ENCODE measurements around the gene MARCHF11.

The MARCHF11 gene

DNA sequence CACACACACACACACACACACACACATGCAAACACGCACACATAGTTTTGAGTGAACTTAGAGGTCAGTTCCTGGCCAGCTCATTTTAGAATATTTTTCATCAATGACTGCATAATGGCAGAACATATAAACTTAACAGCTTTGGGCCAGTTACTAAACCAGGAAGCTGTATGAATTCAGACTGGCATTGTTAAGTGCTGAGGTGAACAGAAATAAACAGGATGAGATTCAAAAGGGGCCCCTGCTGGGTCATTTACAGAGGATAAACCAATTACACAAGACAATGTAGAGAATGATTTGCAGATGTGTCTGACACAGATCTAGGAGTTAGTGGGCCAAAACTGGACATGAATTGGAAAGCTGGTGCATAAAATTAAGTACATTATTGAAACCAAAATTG lies 44.6 kb downstream of the MARCHF11 start:
- in situ Hi-C loops (cut with MboI; ENCODE audit: low sequenced_read_pairs), result no loop called here

DNA sequence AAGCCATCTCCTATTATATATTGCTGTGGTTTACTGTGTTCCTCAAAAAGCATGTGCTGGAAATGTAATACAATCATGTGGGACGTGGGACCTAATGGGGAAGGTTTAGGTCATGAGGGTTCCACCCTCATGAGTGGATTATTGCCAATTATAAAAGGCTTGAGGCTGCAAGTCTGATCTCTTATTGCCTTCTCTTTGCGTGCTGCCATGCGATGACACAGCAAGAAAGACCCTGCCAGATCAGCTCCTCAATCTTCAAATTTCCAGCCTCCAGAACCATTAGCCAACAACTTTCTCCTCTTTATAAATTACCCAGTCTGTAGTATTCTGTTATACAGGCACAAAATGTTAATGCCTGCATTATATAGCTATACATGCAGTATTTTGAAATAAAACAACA lies 45.4 kb downstream of the MARCHF11 start:
- in situ Hi-C loops (cut with MboI; ENCODE audit: low sequenced_read_pairs), result no loop called here

DNA sequence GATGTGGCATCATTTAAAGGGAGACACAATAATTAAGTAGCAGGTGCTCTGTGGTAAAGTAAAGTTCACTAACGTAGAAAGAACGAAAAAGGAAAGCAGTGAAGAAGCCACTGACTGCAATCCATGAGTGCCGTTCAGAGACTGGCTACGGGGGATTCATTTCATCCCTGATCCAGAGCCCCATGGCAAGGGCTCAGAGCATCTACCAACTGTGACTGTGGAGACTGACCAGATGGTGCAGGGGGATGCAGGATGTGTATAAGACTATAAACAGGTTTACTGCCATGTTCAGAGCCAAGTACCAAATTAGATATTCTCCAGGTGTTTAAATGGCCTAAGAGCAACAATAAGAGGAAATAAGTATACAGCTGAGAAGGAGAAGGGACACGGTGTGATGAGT lies 47.7 kb downstream of the MARCHF11 start:
- in situ Hi-C loops (cut with MboI; ENCODE audit: low sequenced_read_pairs), result no loop called here

DNA sequence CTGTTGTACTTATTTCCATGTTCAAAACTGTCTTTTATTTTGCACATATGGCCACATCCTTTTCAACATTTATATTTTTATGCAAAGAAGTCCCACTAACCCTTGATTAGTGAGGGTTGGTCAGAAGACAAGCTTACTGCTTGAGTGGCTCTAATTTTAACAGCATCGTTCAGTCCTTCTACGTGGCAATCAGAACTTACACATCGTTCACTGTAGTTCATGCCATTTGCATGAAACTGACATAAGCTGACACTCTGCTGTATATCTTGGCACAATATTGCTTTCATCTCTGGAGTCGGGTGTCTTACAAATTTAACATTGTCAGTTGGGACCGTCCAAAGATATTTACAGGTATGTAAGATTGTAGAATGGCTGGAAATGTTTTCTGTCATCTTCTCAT lies 50.6 kb downstream of the MARCHF11 start:
- in situ Hi-C loops (cut with MboI; ENCODE audit: low sequenced_read_pairs), result no loop called here

DNA sequence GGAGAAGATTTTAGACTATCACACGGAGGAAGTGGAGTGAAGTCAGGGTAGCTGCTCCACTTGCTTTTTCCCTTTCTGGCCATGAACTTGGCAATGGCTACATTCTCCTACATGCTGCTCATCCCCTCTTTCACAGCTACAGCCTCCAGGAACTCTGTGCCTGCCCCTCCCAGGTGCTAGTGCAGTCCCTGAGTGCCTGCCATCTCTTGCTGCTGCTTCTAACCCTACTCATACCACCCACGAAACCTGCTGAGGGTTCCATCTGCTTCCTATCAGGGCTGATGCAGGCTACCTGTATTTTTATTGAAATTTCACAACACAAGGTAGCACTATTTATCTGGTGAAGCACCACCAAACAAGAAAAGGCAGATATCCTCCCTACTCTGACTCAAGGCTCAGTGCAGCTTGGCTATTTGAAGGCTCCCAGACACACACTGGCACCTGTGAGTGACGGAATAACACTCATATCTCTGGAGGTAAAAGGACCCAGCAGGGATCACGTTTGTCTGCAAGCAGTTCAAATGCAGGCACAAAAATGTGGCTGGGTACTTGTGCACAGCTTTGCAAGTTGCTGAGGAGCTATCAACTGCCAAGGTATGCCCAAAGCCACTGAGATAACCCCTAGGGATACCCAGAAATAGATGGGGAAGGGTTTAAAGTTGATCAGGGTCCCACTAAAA lies 51.6 kb downstream of the MARCHF11 start:
- in situ Hi-C loops (cut with MboI; ENCODE audit: low sequenced_read_pairs), result no loop called here

DNA sequence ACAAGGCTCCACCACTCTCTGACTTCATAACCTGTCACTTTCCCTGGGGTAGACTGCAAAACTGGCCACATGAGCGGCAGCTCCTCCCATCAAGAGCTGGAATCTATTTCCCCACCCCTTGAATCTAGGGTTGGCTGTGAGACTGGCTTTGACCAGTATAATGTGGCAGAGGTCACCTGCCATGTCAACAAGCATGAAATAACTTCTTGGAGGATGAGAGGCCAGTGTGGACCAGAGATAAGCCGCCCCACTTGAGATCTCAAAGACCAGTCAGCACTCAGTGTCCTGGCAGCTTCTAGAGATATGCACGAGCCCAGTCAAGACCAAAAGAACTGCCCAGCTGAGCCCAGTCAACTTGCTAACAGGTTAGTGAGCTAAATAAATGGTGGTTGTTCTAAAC lies 59.0 kb downstream of the MARCHF11 start:
- in situ Hi-C loops (cut with MboI; ENCODE audit: low sequenced_read_pairs), result no loop called here

DNA sequence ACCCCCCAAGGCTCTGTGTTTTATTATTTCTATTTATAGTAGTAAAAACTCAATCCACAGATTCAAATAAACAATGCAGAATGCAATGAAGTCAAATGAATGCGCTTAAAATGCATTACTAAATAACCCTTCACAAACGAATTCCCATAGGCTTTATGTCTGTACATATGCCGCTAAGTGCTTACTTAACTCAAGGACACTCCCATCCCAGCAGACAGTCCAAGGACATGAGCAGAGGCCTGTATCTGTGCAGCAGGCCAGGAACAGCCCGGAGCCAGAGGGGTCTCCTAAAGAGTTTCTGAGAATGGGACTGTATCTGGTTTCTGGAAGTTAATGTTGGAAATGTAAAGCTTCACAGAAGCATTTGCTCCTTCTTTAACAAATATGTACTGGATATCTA lies 59.8 kb downstream of the MARCHF11 start:
- in situ Hi-C loops (cut with MboI; ENCODE audit: low sequenced_read_pairs), result no loop called here

DNA sequence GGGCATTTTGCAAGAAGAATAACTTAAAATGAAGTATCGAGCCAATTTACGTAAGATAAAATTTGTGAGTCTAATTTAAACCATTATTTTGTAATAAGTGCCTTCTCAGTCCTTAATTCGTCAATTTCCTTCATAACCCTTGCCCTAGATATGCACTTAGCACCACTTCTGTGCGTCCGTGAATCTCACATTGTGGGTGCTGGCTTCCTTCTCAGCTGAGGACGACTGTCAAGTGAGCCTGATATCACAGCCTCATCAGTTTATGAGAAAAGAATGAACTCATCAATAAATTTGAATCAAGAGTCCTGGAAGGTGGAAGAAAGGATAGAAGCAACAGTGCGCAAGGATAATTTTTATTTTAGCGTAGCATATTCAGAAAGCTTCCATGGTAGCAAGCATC lies 64.5 kb downstream of the MARCHF11 start:
- in situ Hi-C loops (cut with MboI; ENCODE audit: low sequenced_read_pairs), result no loop called here

DNA sequence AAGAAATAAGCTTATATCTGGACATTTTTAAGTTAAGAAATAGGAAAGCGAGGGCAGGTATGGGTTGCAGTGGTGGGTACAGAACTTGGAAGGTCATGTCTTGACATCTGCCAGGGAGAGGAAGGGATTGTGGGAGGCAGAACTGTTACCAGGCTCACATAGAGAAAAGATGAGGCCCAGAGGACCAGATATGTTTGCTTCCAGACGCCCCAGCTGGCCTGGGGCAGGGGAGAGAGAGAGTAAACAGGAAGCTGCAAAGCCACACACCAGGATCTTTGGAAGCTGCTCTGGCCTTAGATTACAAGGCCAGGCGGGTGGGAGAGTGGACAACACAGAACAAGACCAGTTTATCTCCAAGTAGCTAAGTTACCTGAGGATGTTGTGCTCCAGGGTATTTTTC lies 71.2 kb downstream of the MARCHF11 start:
- in situ Hi-C loops (cut with MboI; ENCODE audit: low sequenced_read_pairs), result no loop called here

DNA sequence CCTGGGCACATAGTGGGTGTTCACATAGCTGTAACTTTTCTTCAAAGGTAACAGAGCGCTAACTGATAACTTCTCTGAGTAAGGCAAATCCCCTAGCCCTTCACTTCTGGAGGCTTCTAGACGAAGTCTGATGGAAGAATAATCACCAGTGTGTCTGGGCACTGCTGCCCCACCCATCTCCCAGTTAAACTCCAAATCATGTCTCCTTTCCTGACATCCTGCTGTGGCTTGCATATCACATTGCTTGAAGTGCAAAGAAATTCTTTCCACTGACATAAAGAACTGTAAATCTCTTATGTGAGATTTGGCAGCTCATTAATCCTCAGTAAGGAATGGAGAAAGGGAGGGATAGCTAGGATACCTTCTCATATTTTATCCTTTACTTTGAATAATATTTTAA lies 74.6 kb downstream of the MARCHF11 start:
- in situ Hi-C loops (cut with MboI; ENCODE audit: low sequenced_read_pairs), result no loop called here

DNA sequence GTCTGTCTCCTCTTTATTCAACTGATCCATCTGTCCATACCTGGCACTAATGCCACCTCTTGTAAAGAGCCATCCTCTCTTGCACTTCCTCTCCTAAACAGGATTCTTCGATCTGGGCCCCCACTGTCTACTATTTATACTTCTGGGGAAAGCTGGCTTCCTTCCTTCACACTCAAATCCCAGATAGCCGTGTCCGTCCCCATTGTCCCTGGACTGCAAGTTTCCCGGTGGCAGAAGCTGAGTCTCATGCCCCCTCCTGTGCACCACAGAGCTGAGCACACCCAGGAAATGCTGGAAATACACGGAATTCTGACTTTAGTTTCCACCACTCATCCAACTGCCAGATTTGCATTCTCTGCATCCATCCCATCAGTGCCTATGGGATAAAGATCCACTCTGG lies 84.0 kb downstream of the MARCHF11 start:
- in situ Hi-C loops (cut with MboI; ENCODE audit: low sequenced_read_pairs), result no loop called here

DNA sequence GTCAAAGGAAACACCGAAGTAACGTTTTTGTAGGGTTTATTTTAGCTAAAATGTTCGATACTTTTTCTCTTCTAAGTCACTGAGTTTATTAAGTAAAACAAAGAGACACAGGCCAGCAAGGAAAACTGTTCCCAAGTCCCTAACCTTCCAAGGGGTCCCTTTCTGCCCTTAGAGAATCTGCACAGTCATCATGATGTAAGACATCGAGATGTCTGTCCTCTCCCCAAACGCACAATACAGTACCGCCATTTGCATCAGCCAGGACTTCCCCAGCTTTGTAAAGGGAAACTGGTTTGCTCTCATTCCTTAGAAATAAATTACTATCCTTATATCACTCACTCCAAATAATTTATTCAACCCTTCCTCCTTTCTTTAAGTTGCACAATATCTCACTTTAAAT lies 89.3 kb downstream of the MARCHF11 start:
- in situ Hi-C loops (cut with MboI; ENCODE audit: low sequenced_read_pairs), result no loop called here

DNA sequence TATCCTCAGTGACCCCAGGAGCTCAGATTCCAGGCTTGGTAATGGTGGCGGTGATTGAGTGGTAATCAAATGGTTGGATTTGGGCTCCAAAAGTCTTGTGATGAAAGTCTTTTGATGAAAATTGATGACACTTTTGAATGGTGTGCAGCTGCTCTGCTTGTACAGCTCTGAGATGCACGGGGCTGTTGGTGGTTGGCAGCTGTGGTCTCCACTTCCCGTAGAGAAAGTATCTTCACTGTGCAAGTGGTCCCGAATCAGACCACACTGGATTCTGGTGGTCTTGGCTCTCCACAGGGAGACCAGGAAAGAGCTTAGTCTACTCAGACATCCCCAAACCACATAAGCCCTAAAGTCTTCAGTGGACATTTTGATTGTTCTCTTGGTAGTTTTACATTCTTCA lies 96.6 kb downstream of the MARCHF11 start:
- in situ Hi-C loops (cut with MboI; ENCODE audit: low sequenced_read_pairs), result no loop called here

DNA sequence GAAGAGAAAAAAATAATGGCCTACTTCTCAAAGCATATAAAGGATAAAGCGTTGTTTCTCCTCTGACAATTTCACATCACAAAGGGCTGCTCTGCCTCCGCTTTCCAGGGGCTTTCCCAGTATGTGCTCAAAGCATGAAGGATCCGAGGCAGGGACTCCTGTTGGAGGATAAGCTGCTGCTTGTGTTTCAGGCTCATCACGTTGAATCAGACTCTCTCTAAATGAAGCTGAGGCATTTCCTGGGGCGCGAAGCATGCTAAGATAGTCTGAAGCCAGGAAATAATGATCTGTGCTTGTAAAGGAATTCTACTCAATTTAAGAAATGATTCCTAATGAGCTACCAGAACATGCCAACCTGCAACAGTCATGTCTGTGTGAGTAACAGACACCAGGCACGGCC lies 97.5 kb downstream of the MARCHF11 start:
- in situ Hi-C loops (cut with MboI; ENCODE audit: low sequenced_read_pairs), result no loop called here

DNA sequence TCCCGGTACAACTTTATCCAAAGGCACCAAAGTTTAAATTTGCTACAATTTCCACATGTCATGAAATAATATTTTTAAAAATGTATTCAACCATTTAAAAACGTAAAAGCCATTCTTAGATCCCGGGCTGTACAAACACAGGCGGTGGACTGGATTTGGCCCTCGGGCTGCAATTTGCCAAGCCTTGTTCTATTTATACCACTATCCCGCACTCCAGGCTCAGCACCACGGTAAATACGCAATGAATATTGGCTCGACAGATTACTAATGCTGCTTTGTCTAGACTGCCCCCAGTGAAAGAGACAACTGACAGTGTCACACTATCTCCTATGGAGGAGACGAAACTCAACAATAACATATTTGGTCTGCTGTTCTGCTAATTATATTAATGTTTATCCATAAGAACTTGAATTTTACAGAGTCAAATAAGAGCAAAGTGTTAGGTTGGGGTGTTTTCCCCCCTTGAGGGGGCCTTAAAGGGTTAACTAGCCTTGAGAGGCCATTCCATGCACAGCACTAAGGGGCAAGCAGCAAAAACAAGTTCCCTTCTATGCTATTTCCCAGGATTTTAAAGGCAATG lies 98.1 kb downstream of the MARCHF11 start:
- in situ Hi-C loops (cut with MboI; ENCODE audit: low sequenced_read_pairs), result no loop called here

DNA sequence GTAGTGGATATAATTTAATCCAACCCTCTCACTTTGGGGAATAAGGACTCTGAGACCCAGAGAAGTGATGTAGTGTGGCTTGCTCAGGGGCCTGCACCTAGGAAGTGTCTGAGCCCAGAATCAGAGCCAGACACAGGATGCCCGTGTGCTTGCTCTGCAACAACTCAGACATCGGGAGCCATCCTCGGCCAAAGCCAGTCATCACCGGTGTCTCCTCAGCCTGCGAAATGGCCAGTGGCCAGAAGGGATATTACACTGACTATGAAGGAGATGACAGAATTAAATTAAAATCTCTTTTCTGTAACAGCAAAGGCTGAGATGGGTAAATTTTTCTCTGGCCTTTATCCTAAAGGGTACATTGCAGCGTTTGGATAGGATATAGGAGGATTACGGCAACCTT lies 102.9 kb downstream of the MARCHF11 start:
- in situ Hi-C loops (cut with MboI; ENCODE audit: low sequenced_read_pairs), result no loop called here

DNA sequence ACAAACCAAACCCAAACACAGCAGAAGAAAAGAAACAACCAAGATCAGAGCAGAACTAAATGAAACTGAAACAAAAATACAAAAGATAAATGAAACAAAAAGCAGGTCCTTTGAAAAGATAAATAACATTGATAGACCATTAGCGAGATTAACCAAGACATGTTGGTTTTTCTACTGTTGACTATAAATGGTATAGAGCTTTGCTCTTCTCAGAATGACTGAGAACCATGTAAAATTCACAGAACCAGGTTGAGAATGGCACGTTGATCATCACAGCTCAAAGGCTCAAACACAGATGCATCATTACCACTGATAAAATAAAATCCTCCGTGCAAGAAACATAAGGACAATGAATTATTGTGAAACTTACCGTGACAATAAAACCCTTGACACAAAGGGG lies 105.2 kb downstream of the MARCHF11 start:
- in situ Hi-C loops (cut with MboI; ENCODE audit: low sequenced_read_pairs), result no loop called here

DNA sequence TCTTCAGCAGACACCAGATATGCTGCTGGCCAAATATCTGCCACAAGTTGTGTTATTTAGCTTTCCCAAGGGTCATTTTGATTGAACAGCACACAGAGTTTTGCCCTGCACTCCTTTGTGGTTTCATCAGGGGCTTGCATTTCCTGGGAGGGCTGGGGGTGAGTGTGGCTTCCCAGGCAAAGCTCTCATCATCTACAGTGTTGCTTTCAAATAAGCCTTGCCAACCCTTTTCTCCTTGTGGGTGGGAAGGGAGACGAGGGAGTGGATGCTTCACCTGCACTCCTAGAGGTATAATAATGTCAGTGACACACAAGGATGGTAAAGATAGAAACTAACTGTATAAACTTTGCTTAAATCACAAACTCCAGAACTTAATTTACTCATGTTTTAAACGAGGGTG lies 107.0 kb downstream of the MARCHF11 start:
- in situ Hi-C loops (cut with MboI; ENCODE audit: low sequenced_read_pairs), result no loop called here

DNA sequence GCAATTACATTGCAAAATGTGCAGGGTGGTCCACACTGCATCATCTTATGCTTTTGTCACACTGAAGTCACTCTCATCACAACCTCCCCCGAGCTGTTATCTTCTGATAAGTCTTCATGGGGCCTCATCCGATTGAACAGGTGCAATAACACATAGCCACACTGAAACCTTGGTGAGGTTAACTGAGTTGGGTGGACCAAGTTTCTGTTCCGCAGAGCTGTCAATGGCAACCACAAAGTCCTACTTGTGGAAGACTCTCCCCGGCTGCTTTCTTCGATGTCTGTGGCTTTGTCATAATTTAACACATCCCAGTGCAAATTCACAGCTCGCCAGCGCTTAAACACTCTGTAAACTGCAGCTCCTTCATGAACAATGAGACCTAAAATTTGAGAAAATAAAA lies 112.2 kb downstream of the MARCHF11 start:
- in situ Hi-C loops (cut with MboI; ENCODE audit: low sequenced_read_pairs), result no loop called here

DNA sequence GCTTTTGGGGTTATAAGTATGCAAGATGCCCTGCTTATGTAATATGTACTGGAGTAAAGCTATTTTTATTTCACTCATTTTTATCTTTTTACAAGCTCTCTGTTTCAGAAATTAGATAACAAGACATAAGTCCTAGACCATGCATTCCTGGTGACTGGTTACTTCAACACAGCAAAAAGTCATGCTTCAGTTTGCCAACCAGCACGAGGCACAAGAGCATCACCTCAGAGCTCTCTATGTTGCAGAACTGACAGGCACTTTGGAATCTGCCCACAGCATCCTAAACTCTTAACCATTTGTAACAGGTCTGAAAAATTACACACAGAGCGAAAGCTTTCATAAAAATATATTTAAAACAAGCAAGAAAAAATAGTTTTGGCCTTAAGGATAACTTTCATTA lies 112.8 kb downstream of the MARCHF11 start:
- in situ Hi-C loops (cut with MboI; ENCODE audit: low sequenced_read_pairs), result no loop called here

DNA sequence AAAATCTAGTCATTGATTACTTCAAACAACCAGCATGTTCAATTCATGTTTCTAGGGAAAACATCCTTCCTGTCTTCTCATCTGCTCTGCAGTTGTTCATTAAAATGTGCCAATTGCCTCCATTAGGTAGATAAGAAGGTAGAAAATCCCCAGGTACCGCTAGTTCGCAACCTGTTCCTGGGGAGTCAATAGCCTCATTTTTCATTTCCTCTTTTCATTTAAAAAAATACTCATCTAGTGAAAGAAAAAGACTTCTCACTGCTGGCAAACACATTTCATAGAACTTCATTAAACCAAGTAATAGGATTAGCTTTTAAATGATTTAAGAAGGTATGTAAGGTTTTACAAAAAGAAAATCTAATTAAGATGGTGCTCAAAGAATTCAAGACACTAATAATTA lies 113.3 kb downstream of the MARCHF11 start:
- in situ Hi-C loops (cut with MboI; ENCODE audit: low sequenced_read_pairs), result no loop called here

DNA sequence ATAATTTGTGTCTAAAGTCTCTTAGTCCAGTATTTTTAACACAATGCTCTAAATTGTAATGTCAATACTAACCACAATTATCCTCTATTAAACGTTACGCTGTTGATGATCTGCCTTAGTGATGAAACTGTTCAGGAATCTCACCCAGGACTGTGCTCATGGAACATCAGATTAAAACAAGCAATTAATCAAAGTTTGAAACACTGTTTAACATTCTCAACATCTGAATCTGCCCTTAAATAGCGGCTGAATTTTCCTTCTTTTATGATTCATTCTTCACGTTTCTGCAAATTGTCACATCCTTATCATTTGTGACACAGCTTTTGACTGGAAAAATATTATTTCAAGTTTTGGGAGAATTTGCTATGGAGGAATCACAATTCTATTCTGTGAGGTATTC lies 113.8 kb downstream of the MARCHF11 start:
- in situ Hi-C loops (cut with MboI; ENCODE audit: low sequenced_read_pairs), result no loop called here
